OCI-M2 (cell line): ENCODE data around the gene PCDHGC3.

Experiments used
- DNase-seq: peaks from one replicate; lab custom pipeline; 2025; ENCODE audit not compliant: unreplicated experiment; lab: John Stamatoyannopoulos, UW

Gene PCDHGC3

DNA sequence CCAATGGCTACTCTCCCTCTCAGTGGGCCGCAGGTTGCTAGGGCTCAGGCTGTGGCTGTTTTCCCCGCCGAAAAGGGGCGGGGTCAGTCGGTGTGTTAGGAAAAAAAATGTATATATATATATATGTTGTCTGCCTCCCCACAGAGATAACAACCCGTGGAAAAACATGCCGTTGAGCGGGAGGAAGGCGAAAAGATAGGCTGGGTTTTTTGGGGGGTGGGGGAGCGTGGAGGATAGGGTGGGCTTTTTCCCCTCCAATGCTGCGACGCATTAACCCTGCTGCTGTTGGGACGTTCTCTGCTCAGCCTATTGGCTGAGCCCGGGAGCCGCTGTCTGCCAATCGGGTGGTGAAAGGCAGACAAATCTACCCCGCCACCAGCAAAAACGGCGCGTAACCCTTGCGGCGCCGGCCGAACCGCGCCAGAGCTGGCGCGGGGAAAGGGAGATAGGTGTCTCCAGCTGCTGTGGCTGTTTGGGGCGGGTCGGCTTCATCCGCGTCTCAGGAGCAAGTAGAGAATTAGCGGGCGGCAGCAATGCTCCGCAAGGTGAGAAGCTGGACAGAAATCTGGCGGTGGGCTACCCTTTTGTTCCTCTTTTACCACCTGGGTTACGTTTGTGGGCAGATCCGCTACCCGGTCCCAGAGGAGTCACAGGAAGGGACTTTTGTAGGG lies 9.0 kb downstream of the PCDHGC3 start, which contains the start of gene PCDHGC4:
Gene PCDHGC4, plus strand, starts transcription at position 390 of the 671 bp plus-strand sequence. Its CDS starts 144 bp downstream, at position 534.
- no peak for DNase-seq

DNA sequence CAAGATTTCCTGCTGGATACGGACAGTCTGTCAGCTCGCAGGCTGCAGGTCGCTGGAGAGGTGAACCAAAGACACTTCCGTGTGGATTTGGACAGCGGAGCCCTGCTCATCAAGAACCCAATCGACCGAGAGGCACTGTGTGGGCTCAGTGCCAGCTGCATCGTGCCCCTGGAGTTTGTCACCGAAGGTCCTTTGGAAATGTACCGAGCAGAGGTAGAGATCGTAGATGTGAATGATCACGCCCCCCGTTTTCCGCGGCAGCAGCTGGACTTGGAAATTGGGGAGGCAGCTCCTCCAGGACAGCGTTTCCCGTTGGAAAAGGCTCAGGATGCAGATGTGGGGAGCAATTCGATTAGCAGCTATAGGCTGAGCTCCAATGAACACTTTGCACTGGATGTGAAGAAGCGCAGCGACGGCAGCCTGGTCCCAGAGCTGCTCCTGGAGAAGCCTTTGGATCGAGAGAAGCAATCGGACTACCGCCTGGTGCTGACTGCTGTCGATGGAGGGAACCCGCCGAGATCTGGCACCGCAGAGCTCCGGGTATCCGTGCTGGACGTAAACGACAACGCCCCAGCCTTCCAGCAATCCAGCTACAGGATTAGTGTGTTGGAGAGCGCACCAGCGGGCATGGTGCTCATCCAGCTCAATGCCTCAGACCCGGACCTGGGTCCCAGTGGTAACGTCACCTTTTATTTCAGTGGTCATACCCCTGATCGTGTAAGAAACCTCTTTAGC lies 9.7 kb downstream of the PCDHGC3 start:
- no peak for DNase-seq

DNA sequence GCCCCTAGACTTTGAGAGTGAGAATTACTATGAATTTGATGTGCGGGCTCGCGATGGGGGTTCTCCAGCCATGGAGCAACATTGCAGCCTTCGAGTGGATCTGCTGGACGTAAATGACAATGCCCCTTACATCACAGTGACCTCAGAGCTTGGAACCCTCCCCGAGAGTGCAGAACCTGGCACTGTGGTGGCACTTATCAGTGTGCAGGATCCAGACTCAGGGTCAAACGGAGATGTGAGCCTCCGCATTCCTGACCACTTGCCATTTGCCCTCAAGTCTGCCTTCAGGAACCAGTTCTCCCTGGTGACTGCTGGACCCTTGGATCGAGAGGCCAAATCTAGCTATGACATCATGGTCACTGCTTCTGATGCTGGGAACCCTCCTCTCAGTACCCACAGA lies 10.3 kb downstream of the PCDHGC3 start:
- DNase-seq: no peak

DNA sequence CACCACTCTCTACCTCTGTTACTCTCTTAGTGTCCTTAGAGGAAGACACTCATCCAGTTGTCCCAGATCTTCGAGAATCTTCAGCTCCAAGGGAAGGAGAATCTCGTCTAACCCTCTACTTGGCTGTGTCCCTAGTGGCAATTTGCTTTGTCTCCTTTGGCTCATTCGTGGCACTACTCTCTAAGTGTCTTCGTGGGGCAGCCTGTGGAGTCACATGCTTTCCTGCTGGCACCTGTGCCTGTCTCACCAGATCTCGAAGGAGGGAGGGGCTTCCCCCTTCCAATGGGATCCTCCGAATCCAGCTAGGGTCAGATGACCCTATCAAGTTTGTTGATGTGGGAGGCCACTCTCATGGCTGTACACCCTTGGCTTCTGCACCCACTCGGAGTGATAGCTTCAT lies 11.4 kb downstream of the PCDHGC3 start:
- DNase-seq: no peak

DNA sequence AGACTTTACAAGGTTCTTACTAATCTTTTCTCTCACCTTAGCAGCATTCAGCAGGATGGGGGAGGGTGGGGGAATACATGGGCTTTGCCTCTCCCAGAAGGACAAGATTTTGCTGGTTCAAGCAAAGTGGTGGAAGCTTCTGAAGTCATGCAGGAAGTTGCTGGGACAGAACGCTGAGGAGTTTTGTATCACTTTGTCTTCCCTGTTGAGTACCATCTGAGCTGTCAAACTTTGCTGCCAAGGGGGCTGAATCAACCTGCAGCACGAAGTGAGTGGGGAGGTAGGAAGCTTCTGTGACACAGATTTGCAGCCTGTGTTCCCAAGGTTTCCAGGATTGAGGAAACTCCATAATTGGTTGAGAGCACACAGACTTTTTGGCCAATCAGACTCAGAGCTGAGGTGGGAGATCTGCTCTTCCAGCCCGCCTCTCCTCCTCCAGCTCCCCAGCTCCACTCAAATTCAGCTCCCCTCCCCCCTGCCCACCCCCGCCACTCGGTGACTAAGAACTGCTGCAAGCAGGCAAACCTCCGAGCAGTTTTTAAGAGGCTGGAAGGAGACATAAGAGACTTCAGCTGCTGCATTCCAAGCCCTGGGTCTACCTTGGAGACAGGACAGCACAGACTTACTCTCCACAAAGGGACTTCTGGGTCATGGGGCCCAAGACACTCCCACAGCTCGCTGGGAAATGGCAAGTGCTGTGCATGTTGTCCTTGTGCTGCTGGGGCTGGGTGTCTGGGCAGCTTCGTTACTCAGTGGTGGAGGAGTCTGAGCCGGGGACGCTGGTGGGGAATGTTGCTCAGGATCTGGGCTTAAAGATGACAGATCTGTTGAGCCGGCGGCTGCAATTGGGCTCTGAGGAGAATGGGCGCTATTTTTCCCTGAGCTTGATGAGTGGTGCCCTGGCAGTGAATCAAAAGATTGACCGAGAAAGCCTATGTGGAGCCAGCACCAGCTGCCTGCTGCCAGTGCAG lies 13.1 kb downstream of the PCDHGC3 start, which contains the start of gene PCDHGC5:
Gene PCDHGC5, plus strand, starts transcription at position 491 of the 971 bp plus-strand sequence. Its CDS starts 160 bp downstream, at position 651.
- no peak for DNase-seq

DNA sequence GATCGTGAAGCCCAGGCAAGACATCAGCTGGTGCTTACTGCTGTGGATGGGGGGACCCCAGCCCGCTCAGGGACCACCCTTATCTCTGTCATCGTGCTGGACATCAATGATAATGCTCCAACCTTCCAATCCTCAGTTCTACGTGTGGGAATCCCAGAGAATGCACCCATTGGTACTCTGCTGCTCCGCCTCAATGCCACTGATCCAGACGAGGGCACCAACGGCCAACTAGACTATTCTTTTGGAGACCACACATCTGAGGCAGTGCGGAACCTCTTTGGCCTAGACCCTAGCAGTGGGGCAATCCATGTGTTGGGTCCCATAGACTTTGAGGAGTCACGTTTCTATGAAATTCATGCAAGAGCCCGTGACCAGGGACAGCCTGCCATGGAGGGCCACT lies 14.1 kb downstream of the PCDHGC3 start:
- DNase-seq: no peak

DNA sequence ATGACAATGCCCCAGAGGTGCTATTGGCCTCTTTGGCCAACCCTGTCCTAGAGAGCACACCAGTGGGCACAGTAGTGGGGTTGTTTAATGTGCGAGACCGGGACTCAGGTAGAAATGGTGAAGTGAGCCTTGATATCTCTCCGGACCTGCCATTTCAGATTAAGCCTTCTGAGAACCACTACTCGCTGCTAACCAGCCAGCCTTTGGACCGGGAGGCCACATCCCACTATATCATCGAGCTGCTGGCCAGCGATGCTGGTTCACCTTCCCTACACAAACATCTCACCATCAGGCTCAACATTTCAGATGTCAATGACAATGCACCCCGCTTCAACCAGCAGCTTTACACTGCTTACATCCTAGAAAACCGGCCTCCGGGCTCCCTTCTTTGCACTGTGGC lies 14.5 kb downstream of the PCDHGC3 start:
- DNase-seq: no peak

DNA sequence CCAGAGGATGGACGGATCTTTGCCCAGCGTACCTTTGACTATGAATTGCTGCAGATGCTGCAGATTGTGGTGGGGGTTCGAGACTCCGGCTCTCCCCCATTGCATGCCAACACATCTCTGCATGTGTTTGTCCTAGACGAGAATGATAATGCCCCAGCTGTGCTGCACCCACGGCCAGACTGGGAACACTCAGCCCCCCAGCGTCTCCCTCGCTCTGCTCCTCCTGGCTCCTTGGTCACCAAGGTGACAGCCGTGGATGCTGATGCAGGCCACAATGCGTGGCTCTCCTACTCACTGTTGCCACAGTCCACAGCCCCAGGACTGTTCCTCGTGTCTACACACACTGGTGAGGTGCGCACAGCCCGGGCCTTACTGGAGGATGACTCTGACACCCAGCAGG lies 15.0 kb downstream of the PCDHGC3 start:
- DNase-seq: no peak

DNA sequence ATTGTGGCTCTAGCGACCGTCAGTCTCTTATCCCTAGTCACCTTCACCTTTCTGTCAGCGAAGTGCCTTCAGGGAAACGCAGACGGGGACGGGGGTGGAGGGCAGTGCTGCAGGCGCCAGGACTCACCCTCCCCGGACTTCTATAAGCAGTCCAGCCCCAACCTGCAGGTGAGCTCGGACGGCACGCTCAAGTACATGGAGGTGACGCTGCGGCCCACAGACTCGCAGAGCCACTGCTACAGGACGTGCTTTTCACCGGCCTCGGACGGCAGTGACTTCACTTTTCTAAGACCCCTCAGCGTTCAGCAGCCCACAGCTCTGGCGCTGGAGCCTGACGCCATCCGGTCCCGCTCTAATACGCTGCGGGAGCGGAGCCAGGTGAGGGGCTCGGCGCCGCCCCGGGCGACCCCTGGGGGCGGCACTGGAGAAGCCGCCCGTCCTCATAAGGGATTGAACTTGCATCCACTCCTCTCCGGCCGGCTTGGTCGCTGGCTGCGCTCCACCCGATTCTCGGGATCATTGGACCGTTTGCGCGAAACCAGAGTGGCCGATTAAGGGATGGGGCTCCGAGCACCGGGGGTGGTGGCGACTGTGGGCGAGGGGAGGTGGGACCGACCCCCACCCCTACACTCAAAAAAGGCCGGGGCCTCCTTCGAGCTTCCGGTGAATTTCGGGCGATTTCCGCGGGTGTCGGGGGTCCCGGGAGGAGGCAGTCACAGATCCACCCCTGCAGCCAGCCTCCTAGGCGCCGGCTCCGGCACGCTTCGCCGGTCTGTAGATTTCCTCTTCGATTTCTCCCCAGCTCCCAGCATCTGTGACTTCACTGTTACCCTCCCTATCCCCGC lies 15.8 kb downstream of the PCDHGC3 start:
- DNase-seq: no peak

DNA sequence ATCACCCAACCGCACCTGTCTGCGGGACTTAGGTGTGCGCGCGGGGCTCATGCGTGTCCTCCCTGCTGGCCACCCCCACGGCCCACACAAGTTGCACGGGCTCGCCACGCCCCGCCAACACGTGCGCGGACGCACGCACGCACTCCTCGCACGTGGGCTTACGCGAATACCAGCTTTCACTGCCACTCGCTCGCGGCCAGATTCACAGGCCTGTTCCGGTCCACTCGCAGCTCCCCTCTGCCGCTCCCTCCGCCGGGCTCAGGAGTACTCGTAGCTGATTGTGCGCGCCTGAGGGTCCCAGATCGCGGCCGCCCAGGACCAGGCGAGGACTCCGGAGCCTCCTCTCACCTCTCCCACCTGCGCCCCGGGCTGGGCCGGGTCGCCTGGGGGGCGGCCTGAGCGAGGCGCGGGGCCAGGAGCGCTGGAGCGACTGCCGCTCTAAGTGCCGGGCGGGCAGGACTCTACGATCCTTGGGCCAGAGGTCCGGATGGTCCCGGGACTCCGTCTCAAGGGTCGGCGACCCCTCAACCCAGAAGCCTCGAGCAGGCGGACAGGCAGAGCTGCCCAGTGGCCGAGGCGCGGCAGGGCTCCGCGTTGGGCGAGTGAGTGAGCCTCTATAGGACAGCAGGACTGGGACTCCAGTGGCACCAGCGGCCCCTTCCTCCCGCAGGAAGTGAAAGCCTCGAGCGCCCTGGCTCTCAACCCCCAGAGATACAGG lies 16.6 kb downstream of the PCDHGC3 start:
- no peak for DNase-seq

DNA sequence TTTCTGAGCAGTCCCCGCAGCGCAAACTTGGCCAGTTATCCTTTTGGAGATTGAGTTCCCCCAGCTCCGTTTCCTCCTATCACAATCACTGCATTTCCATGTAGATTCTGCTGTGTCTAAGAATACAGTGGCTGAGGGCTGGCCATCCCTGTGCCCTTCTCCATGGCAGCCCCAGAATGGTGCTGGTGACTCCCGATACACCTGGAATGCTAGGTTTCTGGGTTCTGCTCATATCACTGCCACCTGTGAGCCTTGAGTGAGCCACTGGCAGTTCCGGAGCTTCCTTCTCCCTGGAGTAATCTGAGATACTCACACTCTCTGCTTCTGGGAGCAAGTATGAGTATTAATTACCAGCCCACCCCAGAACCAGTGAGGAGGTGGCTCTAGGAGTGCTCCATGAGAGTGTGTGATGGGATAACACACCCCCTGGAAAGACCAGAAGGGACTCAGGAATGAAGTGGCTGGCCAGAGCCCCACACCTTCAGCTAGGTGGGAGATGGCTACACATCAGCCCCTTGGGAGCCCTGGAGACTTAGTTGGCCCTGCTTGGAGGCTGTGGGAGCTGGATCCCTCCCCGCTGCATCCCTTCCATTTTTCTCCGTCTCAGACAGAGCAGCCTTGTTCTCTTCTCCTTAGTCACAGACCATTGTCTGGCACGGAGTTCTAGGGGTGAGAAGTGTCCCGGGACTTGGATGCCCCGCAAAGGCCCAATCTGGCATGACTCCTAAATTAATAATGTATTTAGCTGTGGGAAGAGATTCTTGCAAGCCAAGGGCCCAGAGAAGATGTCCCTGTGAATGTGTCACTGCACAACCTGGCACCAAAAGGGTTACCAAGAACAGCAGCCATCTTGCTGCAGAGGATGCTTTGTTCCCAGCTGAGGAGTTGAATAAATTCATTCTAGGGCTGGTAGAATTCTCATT lies 18.0 kb downstream of the PCDHGC3 start:
- DNase-seq: no peak

DNA sequence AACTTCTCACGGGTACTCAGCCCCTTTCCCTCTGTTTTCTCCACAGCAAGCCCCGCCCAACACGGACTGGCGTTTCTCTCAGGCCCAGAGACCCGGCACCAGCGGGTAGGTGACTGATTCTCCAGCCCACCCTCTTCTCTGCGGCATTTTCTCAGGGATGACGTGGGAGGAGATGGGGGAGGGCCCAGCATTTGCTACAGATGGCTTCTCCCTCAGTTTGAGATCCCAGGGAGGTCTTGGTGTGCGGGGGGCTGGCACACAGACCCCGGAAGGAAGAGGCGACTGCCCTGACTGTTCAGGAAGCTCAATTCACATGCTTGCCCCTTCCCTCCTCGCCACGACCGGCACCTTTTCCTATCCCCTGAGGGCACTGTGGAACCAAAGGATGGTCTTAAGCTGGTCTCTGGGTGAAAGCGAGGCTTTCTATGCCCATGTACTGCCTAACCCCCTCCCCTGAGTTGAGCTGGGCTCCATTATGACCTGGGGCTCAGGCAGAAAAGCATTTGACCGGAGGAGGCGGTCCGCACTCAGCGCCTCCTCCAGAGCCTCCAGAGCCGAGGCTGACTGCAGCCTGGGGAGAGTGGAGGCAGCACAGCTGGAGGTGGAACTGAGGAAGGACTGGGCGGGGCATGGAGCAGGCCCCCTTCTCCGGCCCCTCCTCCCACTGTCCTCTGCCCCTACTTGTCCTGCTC lies 19.1 kb downstream of the PCDHGC3 start:
- DNase-seq: no peak

DNA sequence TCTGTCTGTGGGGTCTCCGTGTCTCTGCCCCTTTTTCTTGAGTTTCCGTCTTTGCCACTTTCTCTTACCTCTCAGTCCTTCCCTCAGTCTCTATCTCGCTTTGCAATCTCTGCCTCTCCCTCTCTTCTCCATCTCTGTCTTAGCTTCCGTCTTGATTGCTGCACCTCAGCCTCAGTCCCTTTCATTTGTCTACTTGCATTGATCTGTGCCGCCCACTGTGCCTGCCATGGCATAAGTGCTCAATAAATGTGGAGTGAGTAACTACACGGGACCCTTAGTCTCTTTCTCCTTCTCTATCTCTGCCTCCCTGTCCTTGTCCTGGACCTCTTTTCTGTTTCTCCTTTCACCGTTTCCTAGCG lies 19.7 kb downstream of the PCDHGC3 start:
- DNase-seq: no peak

DNA sequence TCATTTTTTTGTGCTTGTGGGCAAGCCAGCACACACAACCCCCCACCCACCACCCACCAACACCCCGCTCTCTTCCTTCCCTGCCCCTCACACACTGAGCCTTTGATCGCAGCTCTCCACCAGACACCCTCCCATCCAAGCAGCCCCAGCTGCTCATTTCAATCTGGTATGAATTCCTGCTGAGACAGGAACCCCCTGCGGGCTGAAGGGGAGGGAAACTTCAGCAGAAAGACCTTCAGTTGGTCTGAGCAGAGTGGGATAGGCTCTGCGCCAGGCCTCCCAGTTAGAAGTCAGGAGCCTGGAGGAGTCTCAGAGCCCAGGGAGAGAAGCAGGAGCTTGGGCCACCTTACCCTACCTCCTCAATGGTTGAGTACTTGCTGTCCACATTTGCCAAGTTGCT lies 20.3 kb downstream of the PCDHGC3 start:
- no peak for DNase-seq

DNA sequence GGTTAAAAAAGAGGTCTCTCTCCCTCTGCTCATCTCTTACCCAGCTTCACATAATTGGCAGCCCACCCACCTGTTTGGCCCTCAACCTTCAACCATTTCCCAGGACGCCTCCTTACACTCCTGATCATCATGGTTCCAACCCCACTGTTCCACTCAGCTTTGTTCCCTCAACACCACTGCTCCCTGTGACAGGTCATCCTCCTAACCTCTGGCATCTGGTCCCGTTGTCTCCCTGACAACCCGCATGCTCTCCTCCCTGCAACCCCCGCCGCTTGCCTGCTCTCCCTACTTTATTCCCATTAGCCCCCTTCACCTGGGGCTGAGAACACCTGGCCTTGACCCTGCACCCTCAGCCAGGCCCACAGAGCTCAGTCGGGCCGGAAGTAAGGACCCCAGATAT lies 26.0 kb downstream of the PCDHGC3 start:
- DNase-seq: no peak

DNA sequence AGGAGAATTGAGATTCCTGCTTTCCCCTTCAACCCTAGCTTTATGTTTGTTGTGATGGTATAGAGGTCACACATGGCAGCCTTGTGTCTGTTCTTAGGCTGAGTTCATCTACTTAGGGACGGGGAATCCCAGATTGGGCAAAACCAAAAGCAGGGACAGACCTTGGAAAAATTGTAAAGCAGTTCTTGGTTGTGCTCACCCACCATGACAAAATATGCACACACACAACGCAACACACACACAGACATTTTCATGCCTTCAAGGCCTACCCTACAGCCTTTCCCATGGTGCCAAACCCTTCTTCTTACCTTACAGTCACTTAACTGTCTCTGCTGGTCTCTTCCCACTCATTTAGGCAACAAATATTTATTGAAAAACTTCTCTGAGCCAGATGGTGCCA lies 27.9 kb downstream of the PCDHGC3 start:
- no peak for DNase-seq

DNA sequence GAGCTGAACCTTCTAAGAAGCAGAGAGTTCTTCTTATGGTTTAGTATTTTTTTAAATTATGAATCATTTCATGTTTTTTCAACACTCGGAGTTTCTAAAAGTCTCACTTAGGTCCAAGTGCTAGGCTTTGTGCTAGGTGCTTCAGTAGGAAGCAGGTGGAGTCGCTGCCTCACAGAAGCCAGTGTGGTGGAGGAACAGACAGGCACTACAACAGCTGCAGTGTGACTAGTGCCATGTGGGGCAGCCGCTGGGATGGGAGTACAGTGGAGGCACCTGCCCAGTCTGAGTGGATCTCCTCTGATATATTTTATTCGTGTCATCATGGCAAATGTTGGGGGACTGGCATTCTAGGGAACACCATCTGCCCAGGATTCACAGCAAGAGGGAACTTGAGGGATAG lies 28.4 kb downstream of the PCDHGC3 start:
- DNase-seq: no peak
